OCI-LY1 (cell line): ENCODE data around the gene SPOP.

Experiments
- H2AFZ ChIP-seq: fragments of 200-600 bp; sonication (generic), shearing (Covaris generic); 2 replicates; pipeline ENCODE4 v1.6.0; 2014; ENCODE audit warnings: antibody characterized with exemption, mild to moderate bottlenecking, low read length
- H3F3A ChIP-seq: fragments of 200-600 bp; sonication (generic), shearing (Covaris generic); 2 replicates; pipeline ENCODE4 v1.6.0; 2014; ENCODE audit warnings: mild to moderate bottlenecking, antibody characterized with exemption, low read length, moderate library complexity; ENCODE audit not compliant: insufficient read depth
- H3K27ac ChIP-seq: fragments of 200-600 bp; sonication (generic); 2 replicates; pipeline ENCODE4 v1.5.1; 2014; ENCODE audit warnings: low read length, mixed run types, mild to moderate bottlenecking, low read depth; ENCODE audit not compliant: poor library complexity, severe bottlenecking
- H3K27me3 ChIP-seq: fragments of 200-600 bp; sonication (generic); 2 replicates; pipeline ENCODE4 v1.6.0; 2014; ENCODE audit warnings: antibody characterized with exemption, mild to moderate bottlenecking, low read length, moderate library complexity; ENCODE audit not compliant: insufficient read depth
- H3K36me3 ChIP-seq: fragments of 200-600 bp; sonication (generic); 2 replicates; pipeline ENCODE4 v1.6.1; 2014; ENCODE audit warnings: mild to moderate bottlenecking, antibody characterized with exemption, low read length, moderate library complexity, mixed read lengths; ENCODE audit not compliant: insufficient read depth
- H3K4me1 ChIP-seq: fragments of 200-600 bp; sonication (generic); 2 replicates; pipeline ENCODE4 v1.5.1; 2014; ENCODE audit warnings: mild to moderate bottlenecking, low read length, moderate library complexity; ENCODE audit not compliant: insufficient read depth, severe bottlenecking
- H3K4me2 ChIP-seq: fragments of 200-600 bp; sonication (generic), shearing (Covaris generic); 2 replicates; pipeline ENCODE4 v1.6.1; 2014; ENCODE audit warnings: low read length
- H3K4me3 ChIP-seq: fragments of 200-600 bp; sonication (generic); 2 replicates; pipeline ENCODE4 v1.5.1; 2014; ENCODE audit warnings: low read length, low read depth, mild to moderate bottlenecking, mixed read lengths; ENCODE audit not compliant: poor library complexity, severe bottlenecking
- H3K79me2 ChIP-seq: fragments of 200-600 bp; shearing (Covaris generic); 2 replicates; pipeline ENCODE4 v1.6.1; 2016; ENCODE audit warnings: mixed run types, low read length, mixed read lengths; ENCODE audit not compliant: insufficient read depth
- H3K9ac ChIP-seq: fragments of 200-600 bp; sonication (generic), shearing (Covaris generic); 2 replicates; pipeline ENCODE4 v1.6.1; 2014; ENCODE audit warnings: mild to moderate bottlenecking, low read length, mixed read lengths
- H3K9me2 ChIP-seq: fragments of 200-600 bp; sonication (generic), shearing (Covaris generic); 2 replicates; pipeline ENCODE4 v1.6.1; 2014; ENCODE audit warnings: low read depth, mild to moderate bottlenecking, low read length, mixed read lengths
- H3K9me3 ChIP-seq: fragments of 200-600 bp; shearing (Covaris generic); 2 replicates; pipeline ENCODE4 v1.6.1; 2014; ENCODE audit warnings: low read length, mixed read lengths
- H4K20me1 ChIP-seq: fragments of 200-600 bp; sonication (generic), shearing (Covaris generic); 2 replicates; pipeline ENCODE4 v1.6.0; 2016; ENCODE audit warnings: mild to moderate bottlenecking, low read length; ENCODE audit not compliant: insufficient read depth
- CTCF ChIP-seq: fragments of 200-600 bp; sonication (generic), shearing (Covaris generic); IDR thresholded peaks from 2 replicates; pipeline ENCODE4 v1.5.1; 2017; ENCODE audit warnings: mild to moderate bottlenecking, antibody characterized with exemption, low read length, moderate library complexity, mixed read lengths
- EZH2 ChIP-seq: fragments of 200-600 bp; sonication (generic), shearing (Covaris generic); IDR thresholded peaks from 2 replicates; pipeline ENCODE4 v1.8.0; 2017; ENCODE audit warnings: borderline replicate concordance, mixed run types, mild to moderate bottlenecking, antibody characterized with exemption, low read length, moderate library complexity, mixed read lengths

The SPOP gene

GRCh38 chr17:49574945-49575678 lies 102.8 kb downstream of the SPOP start:
- Histone ChIP-seq H3K4me3 (no peak overlapping the region), H3K9me2 (no peaks in the 10 kb centered on the region), H3K9ac (no peak overlapping the region), H4K20me1 (no peaks in the 10 kb centered on the region), H3K27ac (no peak overlapping the region), H2AFZ (no peak overlapping the region), H3K79me2 (no peaks in the 10 kb centered on the region), H3K4me2 (no peak overlapping the region), H3K4me1 (peaks cover 15% of the 10 kb centered on the region), H3F3A (no peaks in the 10 kb centered on the region), H3K36me3 (no peaks in the 10 kb centered on the region), H3K27me3 (peaks cover 21% of the 10 kb centered on the region), H3K9me3 (no peaks in the 10 kb centered on the region)
- TF ChIP-seq CTCF (no peak), EZH2 (no peak)

GRCh38 chr17:49574323-49574781 lies 103.5 kb downstream of the SPOP start:
- TF ChIP-seq EZH2 (no peak), CTCF (no peak)
- Histone ChIP-seq H3K36me3 (no peaks in the 10 kb centered on the region), H3K4me3 (no peak overlapping the region), H3F3A (no peaks in the 10 kb centered on the region), H2AFZ (no peak overlapping the region), H3K9ac (no peak overlapping the region), H3K4me2 (no peak overlapping the region), H3K9me2 (no peaks in the 10 kb centered on the region), H3K27me3 (peaks cover 19% of the 10 kb centered on the region), H3K4me1 (peaks cover 16% of the 10 kb centered on the region), H3K27ac (no peak overlapping the region), H3K79me2 (no peaks in the 10 kb centered on the region), H3K9me3 (no peaks in the 10 kb centered on the region), H4K20me1 (no peaks in the 10 kb centered on the region)

- Histone ChIP-seq H3K4me3 (no peak overlapping the region), H4K20me1 (no peaks in the 10 kb centered on the region), H3K4me2 (no peak overlapping the region), H3K27ac (no peak overlapping the region), H3K4me1 (peaks cover 16% of the 10 kb centered on the region), H2AFZ (no peak overlapping the region), H3K79me2 (no peaks in the 10 kb centered on the region), H3K9me3 (no peaks in the 10 kb centered on the region), H3K36me3 (no peaks in the 10 kb centered on the region), H3K9ac (no peak overlapping the region), H3K9me2 (no peaks in the 10 kb centered on the region), H3F3A (no peaks in the 10 kb centered on the region), H3K27me3 (peaks cover 16% of the 10 kb centered on the region)
- TF ChIP-seq EZH2: no peak
- no peak for TF ChIP-seq CTCF
Observed at GRCh38 chr17:49573510-49574322, 104.2 kb downstream of the SPOP start.
